IMR-90 (cell line): ENCODE results near the gene P2RY2. TPM values are rescaled to one million over a fixed set of nuclear protein-coding genes. Genes with fewer than 3 reads are reported as not detected.

Experiments
- ATAC-seq: fragments of 200-7000 bp; cut with Tn5 transposase; 2 replicates; pipeline ENCODE4 v1.9.1; 2020; ENCODE audit warnings: low read depth, mild to moderate bottlenecking, moderate library complexity
- BruUV-seq: library from RNA; stranded (reverse); fragments of 400-500 nt; replicated peaks from 2 replicates; lab custom pipeline; 2021; lab: Mats Ljungman, UMichigan
- CTCF ChIA-PET: fragments of 300-600 bp; formaldehyde crosslinking; extraction: SDS; loops from one replicate; lab custom pipeline; 2021; ENCODE audit warnings: antibody characterized with exemption; lab: Yijun Ruan, JAX
- POLR2A ChIA-PET: fragments of 300-600 bp; sonication (Branson Sonifier 250); formaldehyde crosslinking; loops from one replicate; lab custom pipeline; 2022; ENCODE audit warnings: antibody characterized with exemption; ENCODE audit not compliant: unreplicated experiment; lab: Charles Lee
- DNase-seq: peaks from one replicate; pipeline ENCODE4 v3.0.0; 2013
- H2AFZ ChIP-seq: replicated peaks from 2 replicates; pipeline ENCODE3; 2013; ENCODE audit warnings: low read length, mild to moderate bottlenecking; ENCODE audit not compliant: poor library complexity
- H2AK5ac ChIP-seq: 2 replicates; pipeline ENCODE4 v1.6.1; 2013; ENCODE audit warnings: low read depth, low read length, inconsistent platforms
- H2AK9ac ChIP-seq: replicated peaks from 2 replicates; pipeline ENCODE3; 2013; ENCODE audit warnings: mild to moderate bottlenecking, low read depth, low read length, moderate library complexity; ENCODE audit not compliant: poor library complexity
- H2BK120ac ChIP-seq: 2 replicates; pipeline ENCODE4 v1.6.1; 2013; ENCODE audit warnings: low read depth, low read length, inconsistent platforms
- H2BK15ac ChIP-seq: 3 replicates; pipeline ENCODE4 v1.6.1; 2013; ENCODE audit warnings: low read depth, low read length, inconsistent platforms
- H2BK20ac ChIP-seq: 2 replicates; pipeline ENCODE4 v1.6.1; 2013; ENCODE audit warnings: low read depth, mild to moderate bottlenecking, inconsistent platforms, low read length, moderate library complexity
- H2BK5ac ChIP-seq: 2 replicates; pipeline ENCODE4 v1.6.1; 2013; ENCODE audit warnings: mild to moderate bottlenecking, low read depth, low read length, inconsistent platforms; ENCODE audit not compliant: poor library complexity, severe bottlenecking
- H3K14ac ChIP-seq: replicated peaks from 2 replicates; pipeline ENCODE4 v1.6.1; 2013; ENCODE audit warnings: low read depth, low read length, inconsistent platforms
- H3K18ac ChIP-seq: 2 replicates; pipeline ENCODE4 v1.6.1; 2013; ENCODE audit warnings: low read depth, low read length, control low read depth
- H3K23ac ChIP-seq: 2 replicates; pipeline ENCODE4 v1.6.1; 2013; ENCODE audit warnings: low read depth, low read length, inconsistent platforms
- H3K27ac ChIP-seq: 2 replicates; pipeline ENCODE4 v1.5.1; 2013; ENCODE audit warnings: mild to moderate bottlenecking, control low read depth, low read length; ENCODE audit not compliant: insufficient read depth
- H3K27me3 ChIP-seq: 2 replicates; pipeline ENCODE4 v1.6.1; 2013; ENCODE audit warnings: low read length; ENCODE audit not compliant: control insufficient read depth, insufficient read depth
- H3K36me3 ChIP-seq: 2 replicates; pipeline ENCODE4 v1.6.1; 2013; ENCODE audit warnings: low read length, mixed read lengths; ENCODE audit not compliant: control insufficient read depth, insufficient read depth
- H3K4ac ChIP-seq: 2 replicates; pipeline ENCODE4 v1.6.1; 2013; ENCODE audit warnings: low read depth, low read length, inconsistent platforms
- H3K4me1 ChIP-seq: 2 replicates; pipeline ENCODE4 v1.6.1; 2013; ENCODE audit warnings: low read length, mixed read lengths; ENCODE audit not compliant: control insufficient read depth, insufficient read depth
- H3K4me2 ChIP-seq: 2 replicates; pipeline ENCODE4 v1.6.1; 2013; ENCODE audit warnings: low read depth, mild to moderate bottlenecking, control low read depth, low read length, moderate library complexity
- H3K4me3 ChIP-seq: 2 replicates; pipeline ENCODE4 v1.5.1; 2013; ENCODE audit warnings: low read depth, mild to moderate bottlenecking, control low read depth, low read length, moderate library complexity; ENCODE audit not compliant: insufficient read depth
- H3K56ac ChIP-seq: 2 replicates; pipeline ENCODE4 v1.6.1; 2013; ENCODE audit warnings: low read length, inconsistent platforms; ENCODE audit not compliant: insufficient read depth; ENCODE audit errors: extremely low read depth
- H3K79me1 ChIP-seq, 2 experiments: 2 replicates each; pipeline ENCODE4 v1.6.1; 2013; ENCODE audit warnings: low read length in 2 of 2, inconsistent platforms in 1 of 2, low read depth in 1 of 2
- H3K9ac ChIP-seq: 2 replicates; pipeline ENCODE4 v1.6.1; 2013; ENCODE audit warnings: low read depth, low read length, control low read depth
- H3K9me1 ChIP-seq: 2 replicates; pipeline ENCODE4 v1.6.1; 2013; ENCODE audit warnings: low read length, inconsistent platforms; ENCODE audit not compliant: insufficient read depth
- H3K9me3 ChIP-seq: 2 replicates; pipeline ENCODE4 v1.6.1; 2013; ENCODE audit warnings: low read length; ENCODE audit not compliant: control insufficient read depth, insufficient read depth
- H4K20me1 ChIP-seq: 2 replicates; pipeline ENCODE4 v1.6.1; 2013; ENCODE audit warnings: low read length, inconsistent platforms; ENCODE audit not compliant: insufficient read depth
- H4K5ac ChIP-seq: 2 replicates; pipeline ENCODE4 v1.6.1; 2013; ENCODE audit warnings: mild to moderate bottlenecking, low read depth, low read length, control low read depth
- H4K8ac ChIP-seq, 2 experiments: 2 replicates each; pipeline ENCODE4 v1.6.1; 2013; ENCODE audit warnings: low read depth in 2 of 2, low read length in 2 of 2, control low read depth in 1 of 2, inconsistent platforms in 1 of 2
- H4K91ac ChIP-seq: 2 replicates; pipeline ENCODE4 v1.6.1; 2013; ENCODE audit warnings: low read depth, low read length, inconsistent platforms; ENCODE audit not compliant: insufficient read depth
- BHLHE40 ChIP-seq: fragments of 150-350 bp; IDR thresholded peaks from 2 replicates; pipeline ENCODE4 v1.6.1; 2016; ENCODE audit warnings: mild to moderate bottlenecking, low read depth, low read length
- CEBPB ChIP-seq: IDR thresholded peaks from 2 replicates; pipeline ENCODE4 v1.6.1; 2012; ENCODE audit warnings: low read depth, low read length, improper control_type of control experiment
- CHD1 ChIP-seq: IDR thresholded peaks from 2 replicates; pipeline ENCODE4 v1.6.1; 2012; ENCODE audit warnings: low read depth, low read length, improper control_type of control experiment
- FOS ChIP-seq: fragments of 150-350 bp; IDR thresholded peaks from 2 replicates; pipeline ENCODE4 v1.6.1; 2016; ENCODE audit warnings: low read depth, low read length
- MAFK ChIP-seq: IDR thresholded peaks from 2 replicates; pipeline ENCODE4 v1.6.1; 2012; ENCODE audit warnings: low read depth, low read length, improper control_type of control experiment
- MAZ ChIP-seq: IDR thresholded peaks from 2 replicates; pipeline ENCODE4 v1.6.1; 2012; ENCODE audit warnings: low read depth, mild to moderate bottlenecking, low read length, improper control_type of control experiment, moderate library complexity, borderline replicate concordance
- MXI1 ChIP-seq: IDR thresholded peaks from 2 replicates; pipeline ENCODE4 v1.6.1; 2012; ENCODE audit warnings: low read depth, mild to moderate bottlenecking, low read length, moderate library complexity, borderline replicate concordance
- NFE2L2 ChIP-seq: fragments of 150-350 bp; IDR thresholded peaks from 2 replicates; pipeline ENCODE4 v1.6.1; 2016; ENCODE audit warnings: low read depth, mild to moderate bottlenecking, low read length
- POLR2A ChIP-seq: IDR thresholded peaks from 2 replicates; pipeline ENCODE4 v1.6.1; 2012; ENCODE audit warnings: mild to moderate bottlenecking, low read depth, low read length
- RAD21 ChIP-seq: IDR thresholded peaks from 2 replicates; pipeline ENCODE4 v1.6.1; 2012; ENCODE audit warnings: low read length, improper control_type of control experiment
- RCOR1 ChIP-seq: IDR thresholded peaks from 2 replicates; pipeline ENCODE4 v1.6.1; 2012; ENCODE audit warnings: mild to moderate bottlenecking, low read length, improper control_type of control experiment; ENCODE audit not compliant: insufficient replicate concordance
- RFX5 ChIP-seq: IDR thresholded peaks from 2 replicates; pipeline ENCODE4 v1.8.0; 2012; ENCODE audit warnings: low read depth, mild to moderate bottlenecking, low read length, moderate library complexity
- SMC3 ChIP-seq: fragments of 150-350 bp; IDR thresholded peaks from 2 replicates; pipeline ENCODE4 v1.6.1; 2016; ENCODE audit warnings: low read depth, mild to moderate bottlenecking, antibody characterized with exemption, low read length, moderate library complexity
- WGBS, 2 experiments: methylation state at CpG; one replicate each; pipeline versions ENCODE4 v1.1.5 to v1.1.7; 2013; ENCODE audit warnings: missing lambda C conversion rate in 2 of 2; ENCODE audit not compliant: insufficient read length in 1 of 2; ENCODE audit errors: extremely low coverage in 2 of 2; 5-methylcytosine and 5-hydroxymethylcytosine counted together
- dilution Hi-C: fragments of 300-500 bp; cut with HindIII; formaldehyde crosslinking; loops from one replicate; pipeline ENCODE4 v1.14.3; 2018; ENCODE audit warnings: low sequenced_read_pairs; ENCODE audit not compliant: unreplicated experiment
- in situ Hi-C: fragments of 300-500 bp; cut with MboI; formaldehyde crosslinking; loops from 3 replicates; pipeline ENCODE4 v1.14.3; 2019; ENCODE audit warnings: low sequenced_read_pairs, inconsistent platforms, mixed read lengths
- intact Hi-C: fragments of 100-400 bp; cut with micrococcal nuclease; formaldehyde crosslinking; loops from 2 replicates; pipeline ENCODE4 v1.10.0; 2022
- polyA plus RNA-seq, 3 experiments: library from polyadenylated mRNA; depleted of rRNA; stranded (reverse); fragments of >200 nt; gene quantifications; 2 replicates each; pipeline ENCODE4 v1.2.3, GENCODE V29; 2012; ENCODE audit warnings: low replicate concordance in 1 of 3
- total RNA-seq: library from RNA; depleted of rRNA; stranded (reverse); fragments of >200 nt; gene quantifications from 2 replicates; pipeline ENCODE4 v1.2.3, GENCODE V29; 2012
- TF ChIP-seq, protein P1 (sequence below): fragments of 150-350 bp; IDR thresholded peaks from 2 replicates; pipeline ENCODE4 v1.6.1; 2017; ENCODE audit warnings: mild to moderate bottlenecking, antibody characterized with exemption, low read length, low read depth
- TF ChIP-seq, protein P2 (sequence below): conservative IDR thresholded peaks from 2 replicates; pipeline ENCODE4 v1.5.1; 2012; ENCODE audit warnings: mild to moderate bottlenecking, low read depth, low read length, improper control_type of control experiment
- TF ChIP-seq, protein P3 (sequence below): fragments of 150-350 bp; IDR thresholded peaks from 2 replicates; pipeline ENCODE4 v1.6.1; 2016; ENCODE audit warnings: low read depth, mild to moderate bottlenecking, low read length, moderate library complexity, borderline replicate concordance

P2RY2 gene
- total and polyA plus RNA-seq, 2 of the 4 experiments (the other 2 are of a cell fraction) = not detected

DNA sequence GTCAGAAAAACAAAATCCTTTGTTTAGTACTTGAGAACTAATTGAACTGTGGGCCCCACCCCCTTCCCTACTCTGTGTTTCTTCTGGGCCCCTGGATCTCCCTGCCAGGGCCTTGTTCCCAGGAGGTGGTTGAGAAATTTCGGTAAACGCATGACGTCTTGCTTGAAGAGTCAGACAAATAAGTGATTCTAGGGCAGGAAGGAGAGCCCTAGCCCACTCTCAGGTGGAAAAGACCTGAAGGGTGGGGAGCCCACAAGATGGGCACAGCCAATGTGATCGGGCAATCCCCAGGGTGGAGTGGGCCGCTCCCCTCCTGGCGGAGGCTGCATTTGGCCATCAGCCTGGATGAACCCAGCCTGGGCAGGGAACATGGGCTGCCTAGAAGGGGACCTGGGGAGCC lies 16.8 kb upstream of the P2RY2 start:
- H4K5ac ChIP-seq = no peak overlapping the region
- no peak overlapping the region for H2AK9ac ChIP-seq
- H3K18ac ChIP-seq = no peak overlapping the region
- H3K14ac ChIP-seq = no peak overlapping the region
- H3K9me3 ChIP-seq = no peaks in the 10 kb centered on the region
- ChIA-PET CTCF (no interaction called here), POLR2A (no interaction called here)
- H3K9ac ChIP-seq = no peak overlapping the region
- H2BK20ac ChIP-seq = no peak overlapping the region
- H3K4ac ChIP-seq = no peak overlapping the region
- no peak overlapping the region for H4K8ac ChIP-seq
- no peak overlapping the region for H4K91ac ChIP-seq
- WGBS, 2 experiments = 24% methylated on average over 3 of the region's 6 CpGs; no CpG with 5 or more reads in 1 of the 2 experiments
- no peak for ATAC-seq
- H3K27ac ChIP-seq = no peak overlapping the region
- H2BK5ac ChIP-seq = no peak overlapping the region
- dilution Hi-C loops = no loop called here
- no peak overlapping the region for H2AFZ ChIP-seq
- no peak overlapping the region for H2BK120ac ChIP-seq
- intact Hi-C loops = no loop called here
- H3K4me3 ChIP-seq = no peak overlapping the region
- no peak overlapping the region for H2AK5ac ChIP-seq
- H3K79me1 ChIP-seq = no peaks in the 10 kb centered on the region
- peaks cover 13% of the 10 kb centered on the region for H3K27me3 ChIP-seq
- H3K36me3 ChIP-seq = no peaks in the 10 kb centered on the region
- no peaks in the 10 kb centered on the region for H4K20me1 ChIP-seq
- peak; percentile 39 for DNase-seq
- no peaks in the 10 kb centered on the region; the same call in 1 of the 2 replicates for H3K9me1 ChIP-seq
- H2BK15ac ChIP-seq = no peak overlapping the region
- in situ Hi-C loops = no loop called here
- H3K23ac ChIP-seq = no peak overlapping the region
- no peak overlapping the region for H3K56ac ChIP-seq
- no peak overlapping the region for H3K4me2 ChIP-seq
- no TSS peak for BruUV-seq
- no peaks in the 10 kb centered on the region for H3K4me1 ChIP-seq
- TF ChIP-seq CEBPB = no peak
- TF ChIP-seq, protein P1, sequence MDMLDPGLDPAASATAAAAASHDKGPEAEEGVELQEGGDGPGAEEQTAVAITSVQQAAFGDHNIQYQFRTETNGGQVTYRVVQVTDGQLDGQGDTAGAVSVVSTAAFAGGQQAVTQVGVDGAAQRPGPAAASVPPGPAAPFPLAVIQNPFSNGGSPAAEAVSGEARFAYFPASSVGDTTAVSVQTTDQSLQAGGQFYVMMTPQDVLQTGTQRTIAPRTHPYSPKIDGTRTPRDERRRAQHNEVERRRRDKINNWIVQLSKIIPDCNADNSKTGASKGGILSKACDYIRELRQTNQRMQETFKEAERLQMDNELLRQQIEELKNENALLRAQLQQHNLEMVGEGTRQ = no peak
- TF ChIP-seq MAZ = no peak
- TF ChIP-seq SMC3 = no peak
- no peak for TF ChIP-seq RCOR1
- no peak for TF ChIP-seq RAD21
- TF ChIP-seq MAFK = no peak
- no peak for TF ChIP-seq RFX5
- TF ChIP-seq NFE2L2 = no peak
- TF ChIP-seq POLR2A = no peak
- no peak for TF ChIP-seq BHLHE40
- TF ChIP-seq, protein P2, sequence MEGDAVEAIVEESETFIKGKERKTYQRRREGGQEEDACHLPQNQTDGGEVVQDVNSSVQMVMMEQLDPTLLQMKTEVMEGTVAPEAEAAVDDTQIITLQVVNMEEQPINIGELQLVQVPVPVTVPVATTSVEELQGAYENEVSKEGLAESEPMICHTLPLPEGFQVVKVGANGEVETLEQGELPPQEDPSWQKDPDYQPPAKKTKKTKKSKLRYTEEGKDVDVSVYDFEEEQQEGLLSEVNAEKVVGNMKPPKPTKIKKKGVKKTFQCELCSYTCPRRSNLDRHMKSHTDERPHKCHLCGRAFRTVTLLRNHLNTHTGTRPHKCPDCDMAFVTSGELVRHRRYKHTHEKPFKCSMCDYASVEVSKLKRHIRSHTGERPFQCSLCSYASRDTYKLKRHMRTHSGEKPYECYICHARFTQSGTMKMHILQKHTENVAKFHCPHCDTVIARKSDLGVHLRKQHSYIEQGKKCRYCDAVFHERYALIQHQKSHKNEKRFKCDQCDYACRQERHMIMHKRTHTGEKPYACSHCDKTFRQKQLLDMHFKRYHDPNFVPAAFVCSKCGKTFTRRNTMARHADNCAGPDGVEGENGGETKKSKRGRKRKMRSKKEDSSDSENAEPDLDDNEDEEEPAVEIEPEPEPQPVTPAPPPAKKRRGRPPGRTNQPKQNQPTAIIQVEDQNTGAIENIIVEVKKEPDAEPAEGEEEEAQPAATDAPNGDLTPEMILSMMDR = no peak
- TF ChIP-seq FOS = no peak
- TF ChIP-seq, protein P3, sequence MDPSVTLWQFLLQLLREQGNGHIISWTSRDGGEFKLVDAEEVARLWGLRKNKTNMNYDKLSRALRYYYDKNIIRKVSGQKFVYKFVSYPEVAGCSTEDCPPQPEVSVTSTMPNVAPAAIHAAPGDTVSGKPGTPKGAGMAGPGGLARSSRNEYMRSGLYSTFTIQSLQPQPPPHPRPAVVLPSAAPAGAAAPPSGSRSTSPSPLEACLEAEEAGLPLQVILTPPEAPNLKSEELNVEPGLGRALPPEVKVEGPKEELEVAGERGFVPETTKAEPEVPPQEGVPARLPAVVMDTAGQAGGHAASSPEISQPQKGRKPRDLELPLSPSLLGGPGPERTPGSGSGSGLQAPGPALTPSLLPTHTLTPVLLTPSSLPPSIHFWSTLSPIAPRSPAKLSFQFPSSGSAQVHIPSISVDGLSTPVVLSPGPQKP = no peak
- TF ChIP-seq CHD1 = no peak
- no peak for TF ChIP-seq MXI1
